ENCODE data around the gene PAFAH2. TPM values are rescaled to one million over a fixed set of nuclear protein-coding genes. Genes with fewer than 3 reads are reported as not detected.
"Not testable (repeated sequence)": the region's sequence is repeated elsewhere in the genome, so short reads cannot be mapped to it uniquely, and the experiment has no call there.

The PAFAH2 gene
- total RNA-seq, 2 experiments from 2014 or later: 5.9 to 7.3 TPM

DNA sequence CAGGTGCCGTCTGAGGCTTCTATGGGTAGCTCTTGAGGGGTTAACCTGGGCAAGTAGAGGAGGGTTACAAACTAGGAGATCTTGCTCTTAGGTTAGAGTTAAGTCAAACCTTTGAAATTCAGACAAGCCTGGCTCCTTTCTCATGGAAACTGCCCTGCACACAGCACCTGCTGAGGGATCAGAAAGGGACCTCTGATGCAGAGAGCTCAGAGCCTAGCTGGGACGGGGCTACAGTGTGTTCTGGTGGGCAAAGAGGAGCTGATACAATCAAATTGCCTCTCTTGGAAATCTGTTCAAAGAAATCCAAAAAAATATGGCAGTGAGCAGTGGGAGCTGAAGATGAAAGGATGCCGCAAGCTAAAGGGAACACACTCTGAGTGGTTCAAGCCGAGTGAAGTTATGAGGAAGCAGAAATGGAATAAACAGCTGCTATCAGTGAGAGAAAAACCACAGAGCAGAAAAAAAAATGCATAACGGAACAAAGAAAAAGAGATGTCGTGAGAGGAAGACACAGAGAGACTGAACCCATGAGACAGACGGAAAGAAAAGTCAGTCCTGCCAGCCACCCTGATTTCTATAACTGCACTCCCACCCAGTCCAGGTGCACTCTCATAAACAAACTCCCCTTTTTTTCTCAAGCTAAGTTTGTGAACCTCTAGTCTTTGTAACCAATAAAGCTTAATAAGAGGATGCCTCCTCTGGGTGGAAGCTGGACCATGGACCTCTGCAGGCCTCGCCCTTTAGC, 26.6 kb downstream of the PAFAH2 start:
- peak overlapping the region; percentile 4 for H3K4me3 Mint-ChIP-seq

DNA sequence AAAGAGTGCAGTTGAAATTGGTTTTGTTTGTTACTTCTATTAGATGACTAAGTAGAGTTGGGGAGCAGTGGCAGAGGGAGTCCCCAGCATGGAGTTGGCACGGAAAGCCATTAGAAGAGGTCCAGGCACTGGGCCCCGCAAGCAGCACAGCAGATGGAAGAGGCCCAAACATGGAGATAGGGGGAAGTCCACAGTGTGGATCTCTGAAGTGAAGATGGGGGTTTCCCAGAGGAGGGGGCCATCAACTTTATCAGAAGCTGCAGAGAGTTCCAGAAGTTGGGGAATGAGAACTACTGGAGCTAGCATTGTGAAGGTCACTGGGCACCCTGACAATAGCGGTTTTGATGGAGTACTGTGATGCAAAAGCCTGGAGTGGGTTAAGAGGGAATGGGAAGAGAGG, 30.6 kb downstream of the PAFAH2 start:
- H3K4me1 Mint-ChIP-seq (ENCODE audit: low read depth): peaks cover 16% of the 10 kb centered on the region
- peaks cover 22% of the 10 kb centered on the region for H3K36me3 Mint-ChIP-seq
- DNase-seq: no peak
- no peaks in the 10 kb centered on the region for H3K27me3 Mint-ChIP-seq
- ChIA-PET POLR2A (no interaction called here), CTCF (no interaction called here)
- H3K27ac Mint-ChIP-seq: no peak overlapping the region
- intact Hi-C loops (cut with micrococcal nuclease): no loop called here
- H3K4me3 Mint-ChIP-seq: no peak overlapping the region
- no peaks in the 10 kb centered on the region for H3K9me3 Mint-ChIP-seq

More for the DNA sequence above, 26.6 kb downstream of the PAFAH2 start:
- Mint-ChIP-seq H3K27ac (peak overlapping the region; percentile 90), H3K36me3 (peaks cover 25% of the 10 kb centered on the region), H3K9me3 (no peaks in the 10 kb centered on the region), H3K4me1 (ENCODE audit: low read depth) (peaks cover 22% of the 10 kb centered on the region), H3K27me3 (no peaks in the 10 kb centered on the region)
- ChIA-PET POLR2A (interaction anchor here (0.6 to 1.4 kb wide), 3 partner anchors 16 to 58 kb away, joined by 3 to 9 read pairs (median 3); partner anchors contain the start of gene PAFAH2), CTCF (interaction anchor here (0.8 to 1.3 kb wide), 3 partner anchors 65 to 422 kb away, joined by 3 to 8 read pairs (median 3); no protein-coding TSS in a partner anchor)
- intact Hi-C loops (cut with micrococcal nuclease): loop anchor here (1.0 kb wide), 1 partner anchor 27 kb away; the partner anchor contains the start of gene PAFAH2
- peak; percentile 29 for DNase-seq

DNA sequence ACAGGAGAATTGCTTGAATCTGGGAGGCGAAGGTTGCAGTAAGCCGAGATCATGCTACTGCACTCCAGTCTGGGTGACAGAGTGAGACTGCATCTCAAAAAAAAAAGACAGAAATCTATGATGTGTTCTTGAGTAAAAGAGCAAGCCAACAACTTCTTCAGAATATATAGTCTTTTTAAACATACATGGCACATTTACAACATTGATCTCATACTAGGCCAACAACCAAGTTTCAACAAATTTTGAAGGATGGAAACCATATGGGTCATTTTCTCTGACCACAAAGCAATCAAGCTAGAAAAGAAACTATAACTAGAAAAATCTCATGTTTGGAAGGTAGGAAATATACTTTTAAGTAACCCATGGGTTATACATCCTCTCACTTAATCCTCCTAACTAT, 38.3 kb downstream of the PAFAH2 start:
- intact Hi-C loops (cut with micrococcal nuclease): no loop called here
- ChIA-PET CTCF (interaction anchor here (0.7 kb wide), 1 partner anchor 51 kb away, joined by 3 read pairs; no protein-coding TSS in a partner anchor), POLR2A (no interaction called here)
- no peak overlapping the region for H3K4me3 Mint-ChIP-seq
- DNase-seq: no peak
- peaks cover 40% of the 10 kb centered on the region for H3K36me3 Mint-ChIP-seq
- H3K9me3 Mint-ChIP-seq: peaks cover 6% of the 10 kb centered on the region
- no peaks in the 10 kb centered on the region for H3K27me3 Mint-ChIP-seq
- H3K27ac Mint-ChIP-seq: no peak overlapping the region
- H3K4me1 Mint-ChIP-seq (ENCODE audit: low read depth): no peaks in the 10 kb centered on the region

DNA sequence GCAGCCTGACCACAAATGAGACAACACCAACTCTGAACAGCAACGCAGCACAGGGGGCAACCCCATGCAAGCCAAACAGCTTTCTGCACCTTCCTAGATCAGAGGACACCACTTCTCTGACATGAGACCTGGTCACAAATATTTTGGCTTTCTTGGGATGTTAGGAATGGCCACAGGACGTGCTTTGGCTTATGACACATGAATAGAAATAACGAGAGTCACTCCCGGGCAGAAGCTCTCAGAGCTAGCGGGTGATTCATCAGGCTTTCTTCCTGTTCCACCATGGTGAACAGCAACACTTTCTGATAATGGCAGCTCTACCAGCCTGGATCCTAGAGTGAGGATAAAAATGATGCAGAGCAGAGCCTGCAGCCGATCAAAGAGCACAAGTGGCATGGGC, 39.4 kb downstream of the PAFAH2 start:
- intact Hi-C loops (cut with micrococcal nuclease): no loop called here
- H3K36me3 Mint-ChIP-seq: peaks cover 33% of the 10 kb centered on the region
- no peaks in the 10 kb centered on the region for H3K27me3 Mint-ChIP-seq
- no peak for DNase-seq
- no peaks in the 10 kb centered on the region for H3K4me1 Mint-ChIP-seq (ENCODE audit: low read depth)
- CTCF ChIA-PET: no interaction called here
- H3K4me3 Mint-ChIP-seq: no peak overlapping the region
- H3K27ac Mint-ChIP-seq: no peak overlapping the region
- POLR2A ChIA-PET: no interaction called here
- peaks cover 6% of the 10 kb centered on the region for H3K9me3 Mint-ChIP-seq

DNA sequence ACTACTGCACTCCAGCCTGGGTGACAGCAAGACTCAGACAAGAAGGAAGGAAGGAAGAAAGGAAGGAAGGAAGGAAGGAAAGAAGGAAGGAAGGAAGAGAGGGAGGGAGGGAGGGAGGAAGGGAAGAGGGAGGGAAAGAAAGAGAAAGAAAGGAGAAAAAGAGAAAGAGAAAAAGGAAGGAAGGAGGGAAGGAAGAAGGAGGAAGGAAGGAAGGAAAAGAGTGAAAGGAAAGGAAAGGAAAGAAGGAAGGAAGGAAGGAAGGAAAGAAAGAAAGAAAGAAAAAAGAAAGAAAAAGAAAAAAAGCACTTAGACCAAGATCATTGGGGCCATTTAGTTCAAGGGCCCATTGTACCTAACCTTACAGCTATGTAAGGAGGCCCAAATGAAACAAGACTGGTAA, 42.3 kb downstream of the PAFAH2 start:
- CTCF ChIA-PET: interaction anchor here (1.5 kb wide), 1 partner anchor 60 kb away, joined by 5 read pairs; no protein-coding TSS in a partner anchor
- intact Hi-C loops (cut with micrococcal nuclease): no loop called here
- H3K4me1 Mint-ChIP-seq (ENCODE audit: low read depth): no peaks in the 10 kb centered on the region
- no peak for DNase-seq
- no peak overlapping the region for H3K4me3 Mint-ChIP-seq
- POLR2A ChIA-PET: no interaction called here
- peaks cover 26% of the 10 kb centered on the region for H3K36me3 Mint-ChIP-seq
- H3K9me3 Mint-ChIP-seq: peaks cover 6% of the 10 kb centered on the region
- no peak overlapping the region for H3K27ac Mint-ChIP-seq
- H3K27me3 Mint-ChIP-seq: no peaks in the 10 kb centered on the region

DNA sequence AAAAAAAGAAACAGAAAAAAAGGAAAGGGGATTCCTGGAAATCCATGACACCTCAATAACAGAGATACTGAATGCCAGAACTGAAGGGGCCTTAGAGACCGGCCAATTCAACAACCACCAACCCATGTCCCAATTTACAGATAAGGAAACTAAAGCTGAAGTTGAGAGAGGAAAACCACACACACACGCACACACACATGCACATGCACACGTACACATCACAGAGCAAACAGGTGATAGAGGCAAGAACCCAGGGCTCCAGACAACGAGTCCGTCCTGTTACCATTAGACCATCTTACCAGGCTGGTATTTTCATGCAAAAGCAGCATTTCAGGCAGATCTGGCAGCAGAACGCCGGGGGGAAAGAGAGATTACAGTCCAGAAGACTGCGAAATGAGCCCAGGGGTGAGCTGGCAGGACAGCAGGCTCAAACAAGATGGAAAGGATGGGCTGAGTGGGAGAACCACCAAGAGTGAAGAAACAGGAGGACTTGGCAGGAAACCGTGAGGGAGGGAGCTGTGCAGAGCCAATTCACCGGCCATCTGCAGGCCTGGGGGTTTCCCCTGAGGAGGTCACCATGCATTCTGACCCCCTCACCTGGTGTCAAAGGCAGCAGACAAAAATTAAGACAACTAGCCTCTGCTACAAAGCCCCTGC, 43.5 kb downstream of the PAFAH2 start:
- Mint-ChIP-seq H3K4me1 (ENCODE audit: low read depth) (no peaks in the 10 kb centered on the region), H3K27me3 (no peaks in the 10 kb centered on the region), H3K36me3 (peaks cover 16% of the 10 kb centered on the region), H3K4me3 (no peak overlapping the region), H3K9me3 (peaks cover 6% of the 10 kb centered on the region), H3K27ac (no peak overlapping the region)
- DNase-seq: no peak
- ChIA-PET POLR2A (no interaction called here), CTCF (interaction anchor here (1.5 kb wide), 1 partner anchor 59 kb away, joined by 5 read pairs; no protein-coding TSS in a partner anchor)
- intact Hi-C loops (cut with micrococcal nuclease): no loop called here

DNA sequence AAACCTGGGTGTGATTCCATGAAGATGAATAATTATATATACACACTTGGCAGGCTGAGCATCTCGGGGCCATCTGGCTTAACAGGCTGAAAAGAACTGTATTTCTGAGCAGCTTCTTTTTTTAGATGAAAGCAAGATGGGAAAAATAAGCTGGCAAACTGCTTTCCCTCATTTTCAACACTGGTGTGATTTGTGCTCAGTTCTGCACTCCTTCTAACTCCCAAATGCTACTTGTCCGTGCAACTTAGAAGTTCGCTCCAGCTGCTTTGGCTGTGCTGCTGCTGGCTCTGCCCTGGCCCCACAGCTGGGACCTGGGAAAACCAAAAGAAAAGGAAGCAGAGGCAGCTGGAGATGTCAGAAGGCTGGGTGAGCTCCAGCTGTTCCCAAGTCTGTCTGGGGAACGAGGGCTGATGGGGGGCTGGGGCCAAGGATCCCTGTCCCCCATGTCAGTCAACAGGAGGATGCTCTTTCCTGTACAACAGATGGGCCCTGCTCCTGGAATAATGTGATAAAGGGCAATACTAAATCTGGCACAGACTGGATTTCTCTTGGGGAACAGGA, 44.9 kb downstream of the PAFAH2 start:
- no peak overlapping the region for H3K4me3 Mint-ChIP-seq
- H3K4me1 Mint-ChIP-seq (ENCODE audit: low read depth): no peaks in the 10 kb centered on the region
- peaks cover 8% of the 10 kb centered on the region for H3K36me3 Mint-ChIP-seq
- intact Hi-C loops (cut with micrococcal nuclease): no loop called here
- ChIA-PET POLR2A (no interaction called here), CTCF (interaction anchor here (1.6 kb wide), 1 partner anchor 58 kb away, joined by 3 read pairs; no protein-coding TSS in a partner anchor)
- no peak overlapping the region for H3K27ac Mint-ChIP-seq
- DNase-seq: no peak
- no peaks in the 10 kb centered on the region for H3K9me3 Mint-ChIP-seq
- H3K27me3 Mint-ChIP-seq: no peaks in the 10 kb centered on the region

DNA sequence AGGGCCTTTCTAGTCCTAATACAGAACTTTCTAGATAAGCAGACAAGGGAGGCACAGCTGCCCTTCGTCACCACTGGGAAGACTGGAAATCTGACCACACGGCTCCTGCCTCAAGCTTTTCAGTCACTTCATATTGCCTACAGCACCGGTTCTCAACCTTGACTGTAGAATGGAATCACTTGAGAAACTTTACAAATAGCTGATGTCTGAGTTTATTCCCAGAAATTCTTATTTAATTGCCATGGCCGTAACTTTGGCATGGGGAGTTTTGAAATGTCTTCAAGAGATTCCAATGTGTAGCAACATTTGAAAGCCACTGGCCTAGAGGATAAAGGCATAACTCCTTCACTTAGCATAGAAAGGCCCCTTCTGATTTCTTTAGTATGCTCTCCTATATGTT, 49.2 kb downstream of the PAFAH2 start:
- POLR2A ChIA-PET: no interaction called here
- Mint-ChIP-seq H3K9me3 (peaks cover 6% of the 10 kb centered on the region), H3K36me3 (no peaks in the 10 kb centered on the region), H3K4me1 (ENCODE audit: low read depth) (no peaks in the 10 kb centered on the region), H3K4me3 (no peak overlapping the region), H3K27me3 (no peaks in the 10 kb centered on the region), H3K27ac (no peak overlapping the region)
- intact Hi-C loops (cut with micrococcal nuclease): no loop called here
- no peak for DNase-seq
- CTCF ChIA-PET: no interaction called here

DNA sequence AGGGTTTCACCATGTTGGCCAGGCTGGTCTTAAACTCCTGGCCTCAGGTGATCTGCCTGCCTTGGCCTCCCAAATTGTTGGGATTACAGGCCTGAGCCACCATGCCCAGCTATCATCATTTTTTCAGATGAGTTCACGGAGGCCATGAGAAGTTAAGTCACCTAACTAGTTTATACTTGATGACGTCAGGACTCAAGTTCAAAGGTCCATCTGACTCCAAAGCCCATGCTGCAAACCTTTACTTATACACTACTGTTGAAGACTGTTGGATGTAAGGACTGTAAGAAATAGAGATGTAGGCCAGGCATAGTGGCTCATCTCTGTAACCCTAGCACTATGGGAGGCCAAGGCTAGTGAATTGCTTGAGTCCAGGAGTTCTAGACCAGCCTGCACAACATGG, 50.8 kb downstream of the PAFAH2 start:
- no peak for DNase-seq
- Mint-ChIP-seq H3K27ac (no peak overlapping the region), H3K36me3 (peaks cover 5% of the 10 kb centered on the region), H3K27me3 (no peaks in the 10 kb centered on the region), H3K4me1 (ENCODE audit: low read depth) (no peaks in the 10 kb centered on the region), H3K9me3 (peaks cover 17% of the 10 kb centered on the region), H3K4me3 (no peak overlapping the region)
- intact Hi-C loops (cut with micrococcal nuclease): no loop called here
- ChIA-PET POLR2A (no interaction called here), CTCF (no interaction called here)

DNA sequence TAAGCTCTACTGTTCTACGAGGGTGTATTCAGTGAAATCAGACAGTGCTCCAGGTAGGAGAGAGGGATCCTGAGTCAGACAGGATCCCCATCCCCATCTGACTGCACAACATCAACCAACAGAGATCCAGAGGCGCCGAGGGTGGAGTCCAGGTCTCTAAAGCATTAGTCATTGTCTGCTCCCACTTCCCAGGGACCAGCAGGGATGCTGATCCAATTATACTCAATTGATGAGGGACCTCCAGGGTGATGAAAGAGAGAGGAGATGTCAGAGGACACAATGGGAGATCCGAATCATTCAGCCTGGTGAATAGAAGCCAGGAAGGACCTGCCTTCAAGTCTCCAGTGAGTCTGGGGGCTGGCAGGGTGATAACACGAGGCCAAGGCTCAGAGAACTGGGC, 52.1 kb downstream of the PAFAH2 start:
- Mint-ChIP-seq H3K27ac (no peak overlapping the region), H3K4me3 (no peak overlapping the region), H3K27me3 (no peaks in the 10 kb centered on the region), H3K9me3 (peaks cover 17% of the 10 kb centered on the region), H3K4me1 (ENCODE audit: low read depth) (no peaks in the 10 kb centered on the region), H3K36me3 (peaks cover 5% of the 10 kb centered on the region)
- DNase-seq: no peak
- CTCF ChIA-PET: no interaction called here
- intact Hi-C loops (cut with micrococcal nuclease): no loop called here
- POLR2A ChIA-PET: no interaction called here

DNA sequence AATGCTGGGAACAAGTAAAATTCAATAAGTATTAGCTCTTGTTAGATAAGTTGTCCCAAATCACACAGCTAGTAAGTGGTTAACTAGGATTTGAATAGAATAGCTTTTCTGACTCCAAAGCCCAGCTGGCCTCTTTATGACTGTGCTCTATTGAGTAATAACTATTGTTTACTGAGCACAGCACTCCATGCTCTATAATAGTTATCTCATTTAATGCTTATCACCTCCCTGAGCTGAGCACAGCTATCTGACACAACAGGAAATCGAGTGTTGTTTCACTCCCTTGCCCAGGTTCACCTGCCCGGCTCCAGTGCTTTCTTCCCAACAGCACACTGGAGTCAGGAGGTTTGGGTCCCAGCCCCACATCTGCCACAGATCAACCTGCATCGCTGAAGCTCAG, 52.9 kb downstream of the PAFAH2 start:
- Mint-ChIP-seq H3K27ac (no peak overlapping the region), H3K27me3 (no peaks in the 10 kb centered on the region), H3K4me3 (no peak overlapping the region), H3K4me1 (ENCODE audit: low read depth) (no peaks in the 10 kb centered on the region), H3K36me3 (peaks cover 5% of the 10 kb centered on the region), H3K9me3 (peaks cover 17% of the 10 kb centered on the region)
- intact Hi-C loops (cut with micrococcal nuclease): no loop called here
- no peak for DNase-seq
- ChIA-PET POLR2A (no interaction called here), CTCF (interaction anchor here (1.2 kb wide), 1 partner anchor 49 kb away, joined by 5 read pairs; no protein-coding TSS in a partner anchor)

DNA sequence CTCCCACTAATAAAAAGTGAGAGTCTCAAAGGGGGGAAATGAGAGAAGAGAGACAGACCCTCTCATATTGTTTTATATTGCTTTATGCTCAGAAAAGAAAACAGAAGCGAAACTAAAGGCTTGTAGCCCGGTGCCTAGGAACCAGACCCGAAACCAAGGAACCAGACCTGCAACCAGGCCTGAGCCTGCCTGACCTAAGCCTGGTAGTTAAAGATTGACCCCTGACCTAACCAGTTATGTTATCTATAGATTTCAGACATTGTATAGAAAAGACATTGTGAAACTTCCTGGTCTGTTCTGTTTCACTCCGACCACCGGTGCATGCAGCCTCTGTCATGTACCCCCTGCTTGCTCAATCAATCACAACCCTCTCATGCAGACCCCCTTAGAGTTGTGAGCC, 54.4 kb downstream of the PAFAH2 start:
- H3K4me1 Mint-ChIP-seq (ENCODE audit: low read depth); intact Hi-C loops (cut with micrococcal nuclease); DNase-seq; H3K27ac Mint-ChIP-seq; H3K4me3 Mint-ChIP-seq; CTCF ChIA-PET; H3K36me3 Mint-ChIP-seq; POLR2A ChIA-PET; H3K27me3 Mint-ChIP-seq: not testable (repeated sequence)
- peaks cover 17% of the 10 kb centered on the region for H3K9me3 Mint-ChIP-seq

Measured in activated CD4-positive, alpha-beta memory T cell treated with anti-CD3 and anti-CD28 coated beads for 36 hours (primary cell).